HG03565 (cell line): ENCODE measurements around the gene TP73.

Experiments
- ATAC-seq: cut with Tn5 transposase; IDR thresholded peaks from one replicate; pipeline ENCODE4 v1.9.1; 2021; ENCODE audit warnings: mild to moderate bottlenecking, moderate library complexity; ENCODE audit not compliant: unreplicated experiment

TP73 gene

DNA sequence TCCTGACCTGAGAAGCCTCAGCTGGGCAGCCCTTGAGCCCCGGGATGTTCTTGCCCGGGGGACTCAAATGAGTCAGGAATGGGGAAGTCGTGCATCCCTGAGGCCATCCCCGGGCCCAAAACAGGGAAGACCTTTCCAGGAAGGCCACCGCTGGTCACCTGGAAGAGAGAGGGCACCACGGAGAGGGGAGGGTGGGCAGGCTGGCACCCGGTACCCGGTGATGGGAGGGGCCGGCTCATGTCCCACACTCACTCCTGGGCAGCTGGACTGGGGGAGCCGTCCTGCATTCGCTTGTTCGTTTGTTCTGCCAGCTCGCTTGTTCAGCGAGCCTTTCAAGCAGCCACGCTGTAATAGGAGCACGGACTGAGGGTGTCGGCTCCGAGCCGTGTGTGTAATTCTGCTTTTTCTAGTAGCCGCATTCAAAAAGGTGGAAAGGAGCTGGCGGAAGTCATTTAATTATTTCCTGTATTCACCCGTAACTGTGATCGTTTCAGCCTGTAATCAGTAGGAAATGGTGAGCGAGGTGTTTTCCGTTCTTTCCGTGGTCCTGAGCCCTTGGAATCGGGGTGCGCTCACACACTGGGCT, 51.6 kb downstream of the TP73 start:
- no peak for ATAC-seq

DNA sequence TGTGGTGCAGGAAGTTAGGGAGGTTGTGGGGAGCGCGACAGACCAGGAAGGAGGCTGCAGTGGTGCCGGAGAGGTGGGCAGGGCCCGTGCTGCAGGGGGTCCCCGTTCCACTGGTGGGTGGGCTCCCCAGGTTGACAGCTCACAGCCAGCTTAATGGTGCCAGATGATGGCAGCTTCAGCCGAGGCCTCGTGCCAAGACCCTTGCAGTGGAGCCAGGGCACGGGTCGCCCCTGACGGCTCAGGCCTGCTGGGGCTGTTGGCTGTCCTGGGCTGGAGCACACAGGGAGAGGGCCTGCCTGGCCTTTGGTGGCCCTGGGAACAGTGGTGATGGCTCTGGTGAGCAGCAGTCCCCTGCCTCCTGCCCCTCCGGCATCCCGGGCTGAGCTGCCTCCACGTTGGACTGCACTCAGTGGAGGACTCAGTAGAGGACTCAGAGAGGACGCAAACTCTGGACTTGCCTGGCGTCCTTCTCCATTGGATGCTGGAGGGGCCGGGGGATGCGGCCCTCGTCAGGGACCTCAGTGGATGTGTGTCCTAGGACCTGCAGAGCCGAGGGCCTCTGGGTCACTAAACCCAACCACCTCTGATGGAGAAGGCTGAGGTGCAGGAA, 53.1 kb downstream of the TP73 start:
- ATAC-seq: no peak

DNA sequence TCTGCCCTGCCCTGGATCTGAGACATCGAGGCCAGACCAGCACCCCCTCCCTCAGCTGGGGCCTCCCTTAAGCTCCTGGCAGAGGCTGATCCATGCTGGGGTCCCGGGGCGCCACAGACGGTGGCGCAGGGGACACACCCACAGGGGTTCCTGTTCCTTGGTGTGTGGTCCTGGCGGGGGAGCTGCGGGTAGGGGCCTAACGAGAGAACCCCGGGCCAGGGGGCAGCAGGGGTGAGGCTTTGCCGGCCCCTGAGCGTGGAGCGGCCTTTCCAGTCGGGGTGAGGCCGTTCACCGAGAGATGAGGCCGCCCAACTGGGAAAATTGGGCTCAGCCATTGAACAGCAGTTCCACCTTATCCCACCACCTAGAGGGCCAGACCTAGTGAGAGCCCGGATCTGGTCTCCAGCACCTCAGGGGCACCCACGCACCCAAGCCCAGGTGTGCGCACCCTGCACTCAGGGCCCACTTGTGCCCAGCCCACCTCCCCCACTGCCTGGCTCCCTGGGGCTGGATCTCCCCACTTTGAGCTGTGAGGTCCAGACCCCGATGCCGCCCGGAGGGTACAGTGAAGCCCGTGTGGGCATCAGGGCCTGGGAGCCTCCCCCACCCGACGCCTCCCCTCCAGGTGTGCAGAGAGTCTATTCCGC, 54.5 kb downstream of the TP73 start:
- ATAC-seq: no peak

DNA sequence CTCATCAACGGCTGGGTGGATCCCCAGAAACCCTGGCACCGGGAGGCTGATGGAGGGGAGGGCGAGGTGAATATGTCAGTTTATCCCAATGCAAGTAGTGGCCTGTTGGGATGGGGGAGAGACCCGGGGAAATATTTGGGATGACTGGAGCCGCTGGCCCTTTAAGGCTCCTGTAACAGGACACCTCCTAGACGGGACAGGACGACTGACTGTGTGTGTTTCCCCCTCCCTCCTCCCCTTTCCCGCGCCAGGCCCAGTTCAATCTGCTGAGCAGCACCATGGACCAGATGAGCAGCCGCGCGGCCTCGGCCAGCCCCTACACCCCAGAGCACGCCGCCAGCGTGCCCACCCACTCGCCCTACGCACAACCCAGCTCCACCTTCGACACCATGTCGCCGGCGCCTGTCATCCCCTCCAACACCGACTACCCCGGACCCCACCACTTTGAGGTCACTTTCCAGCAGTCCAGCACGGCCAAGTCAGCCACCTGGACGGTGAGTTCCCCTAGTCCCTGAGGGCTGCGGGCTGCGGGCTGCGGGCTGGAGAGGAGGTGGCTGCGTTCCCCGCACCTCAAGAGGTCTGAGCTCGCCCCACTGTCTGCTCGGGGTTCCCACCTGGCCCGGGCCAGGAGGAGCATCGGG, 55.1 kb downstream of the TP73 start:
- ATAC-seq: no peak

DNA sequence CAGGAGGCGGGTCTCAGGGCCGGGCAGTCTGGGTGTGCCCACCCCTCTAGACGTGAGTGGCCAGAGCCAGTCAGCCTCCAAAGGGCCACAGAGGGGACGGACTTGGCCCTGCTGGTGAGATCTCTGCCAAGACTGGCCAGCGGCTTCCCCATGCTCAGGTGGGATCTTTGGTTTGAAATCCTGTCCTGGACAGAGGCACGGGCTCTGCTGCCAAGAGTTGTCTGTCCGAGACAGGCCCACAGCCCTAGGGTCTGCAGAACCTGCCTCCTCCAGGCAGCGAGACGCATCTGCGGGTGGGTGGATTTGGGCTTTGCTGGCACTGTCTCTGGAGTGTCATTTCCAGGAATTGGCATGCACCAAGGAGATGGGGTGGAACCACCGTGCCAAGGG, 55.6 kb downstream of the TP73 start:
- ATAC-seq: no peak

DNA sequence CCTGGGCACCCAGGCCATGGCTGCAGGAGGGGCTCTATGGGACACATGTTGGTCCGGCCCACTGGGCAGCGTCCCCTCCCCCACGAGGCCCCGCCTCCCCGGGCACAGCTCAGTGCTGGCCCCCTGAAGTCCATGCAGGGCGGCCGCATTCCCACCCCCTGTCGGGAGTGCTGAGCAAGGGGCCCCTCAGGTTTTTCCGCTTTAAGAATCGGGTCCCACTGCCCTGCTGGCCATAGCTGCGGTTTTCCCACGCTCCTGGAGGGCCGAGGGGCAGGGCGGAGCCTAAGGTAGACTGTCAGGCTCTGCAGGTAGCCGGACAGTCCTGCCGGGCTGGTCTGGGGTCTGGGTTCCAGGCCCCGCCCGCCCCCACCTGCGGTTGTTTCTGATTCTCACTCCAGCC, 56.5 kb downstream of the TP73 start:
- no peak for ATAC-seq

DNA sequence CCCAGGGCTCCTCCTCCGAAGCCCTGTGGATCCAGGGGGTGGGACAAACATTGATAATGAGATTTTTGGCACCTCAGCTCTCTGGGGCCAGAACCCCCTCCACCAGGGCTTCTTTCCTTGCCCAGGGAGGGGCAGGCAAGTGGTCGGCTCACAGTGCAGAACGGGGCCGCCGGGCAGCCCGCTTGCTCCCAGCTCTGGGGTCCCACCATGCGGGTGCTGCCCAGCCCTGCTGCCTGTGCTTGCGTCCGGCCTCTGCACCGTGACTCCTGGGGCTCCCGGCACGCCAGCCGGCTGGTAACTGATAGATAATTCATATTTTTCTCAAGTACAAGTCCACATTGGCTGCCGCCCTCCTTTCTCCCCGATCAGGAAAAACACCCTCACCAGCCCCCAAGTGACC, 57.9 kb downstream of the TP73 start:
- ATAC-seq: no peak

DNA sequence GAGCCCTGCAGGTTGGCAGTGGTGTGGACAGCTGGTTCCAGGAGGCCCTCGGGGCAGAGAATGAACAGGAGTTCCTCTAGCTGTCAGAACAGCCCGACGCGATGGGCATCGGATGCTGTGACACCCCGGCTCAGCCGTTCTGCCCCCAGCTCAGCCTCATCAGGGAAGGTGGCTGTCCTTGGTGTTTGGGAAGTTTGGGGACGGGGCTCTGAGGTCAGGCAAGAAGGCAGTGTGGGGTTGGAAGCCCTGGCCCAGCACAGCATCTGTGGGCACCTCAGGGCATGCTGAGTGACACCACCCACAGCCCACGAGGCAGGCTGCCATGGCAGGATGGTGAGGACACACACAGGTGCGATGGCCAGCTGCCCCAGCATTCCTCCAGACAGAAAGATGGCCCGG, 59.1 kb downstream of the TP73 start:
- no peak for ATAC-seq

DNA sequence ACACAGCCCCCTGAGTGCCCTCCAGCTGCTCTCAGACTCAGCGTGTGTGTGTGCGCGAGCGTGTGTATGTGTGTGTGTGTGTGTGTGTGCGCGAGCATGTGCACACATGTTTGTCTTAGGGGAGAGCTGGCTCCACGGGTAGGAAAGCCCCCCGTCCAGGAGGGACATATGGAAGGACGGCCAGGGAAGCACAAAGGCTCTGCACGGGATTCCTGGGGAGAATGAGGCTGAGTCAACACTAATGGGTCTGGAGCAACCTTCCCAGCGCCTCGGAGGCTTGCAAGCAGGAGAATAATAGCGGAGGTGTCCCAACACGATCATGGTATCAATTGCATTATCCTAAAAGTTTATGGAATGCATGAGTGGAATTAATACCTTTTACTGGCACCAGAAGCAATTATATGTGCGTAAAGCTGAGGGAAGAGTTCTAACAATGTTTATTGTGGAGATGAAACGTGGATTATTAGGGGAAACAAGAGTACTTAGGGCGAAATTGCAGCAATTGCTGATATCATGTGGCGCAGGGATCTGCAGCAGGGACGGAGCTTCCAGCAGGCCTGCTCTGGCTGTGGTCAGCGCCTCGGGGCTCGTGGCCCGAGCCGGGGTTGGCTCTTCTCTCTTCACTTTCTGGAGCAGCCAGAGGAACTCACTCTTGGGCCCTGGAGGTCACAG, 59.6 kb downstream of the TP73 start:
- no peak for ATAC-seq

DNA sequence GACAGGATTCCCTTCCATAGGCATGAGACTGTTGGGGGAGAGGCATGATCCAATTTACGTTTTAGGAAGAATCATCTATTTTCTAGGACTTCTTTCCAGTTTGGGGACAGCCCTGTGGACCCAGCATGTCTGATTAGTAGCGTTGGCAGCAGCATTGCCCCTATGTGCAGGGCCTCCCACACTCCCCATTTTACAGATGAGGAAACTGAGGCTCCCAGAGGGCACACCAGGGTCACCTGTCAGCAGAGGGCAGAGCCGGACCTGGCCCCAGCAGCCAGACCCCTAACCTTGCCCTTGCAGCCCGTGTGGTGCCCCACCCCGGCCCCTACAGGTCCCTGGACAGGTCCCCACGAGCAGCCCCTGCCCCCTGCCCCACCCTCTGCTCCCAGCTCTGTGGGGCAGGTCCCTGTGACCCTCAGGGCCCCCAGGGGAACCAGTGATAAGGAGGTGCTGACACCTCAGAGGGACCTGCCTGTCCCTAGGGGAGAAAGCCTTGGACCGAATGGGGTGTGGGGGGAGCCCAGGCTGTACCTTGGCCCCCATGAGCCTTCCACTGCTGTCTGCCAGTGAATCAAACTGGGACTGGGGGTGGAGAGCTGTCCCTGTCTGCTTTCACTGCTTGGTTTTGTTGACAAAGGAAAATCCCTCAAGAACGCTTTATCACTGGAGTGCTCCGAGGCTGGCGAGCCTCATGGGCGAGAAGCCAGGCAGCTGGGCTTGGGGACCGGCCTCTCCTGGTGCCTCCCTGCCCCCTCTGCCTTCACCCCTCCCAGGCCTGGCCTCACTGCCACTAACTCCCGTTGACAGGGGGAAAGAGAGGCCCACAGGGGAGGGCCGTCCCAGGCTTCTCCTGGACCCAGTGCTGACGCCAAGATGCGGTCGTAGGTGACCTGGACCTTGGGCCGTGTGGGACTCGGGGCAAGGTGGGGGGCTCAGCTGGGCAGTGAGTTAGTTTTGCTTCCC, 60.5 kb downstream of the TP73 start:
- no peak for ATAC-seq

DNA sequence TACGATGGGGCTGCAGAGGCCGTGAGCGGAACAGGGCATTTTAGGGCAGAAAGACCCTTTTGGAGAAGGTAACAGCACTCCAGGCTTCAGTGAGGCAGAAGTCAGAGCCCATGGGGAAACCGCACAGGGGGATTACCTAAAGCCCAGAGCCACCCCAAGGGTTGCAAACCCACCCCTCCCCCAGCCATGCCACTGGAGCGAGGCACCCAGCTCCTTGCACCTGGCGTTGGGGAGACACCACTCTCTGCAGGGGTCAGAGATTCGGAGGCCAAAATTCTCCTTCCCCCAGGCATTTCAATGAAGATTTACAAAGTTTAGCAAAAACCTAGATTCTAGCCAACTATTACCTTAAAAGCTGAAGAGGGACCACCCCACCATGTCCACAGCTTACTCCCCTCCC, 61.5 kb downstream of the TP73 start:
- no peak for ATAC-seq

DNA sequence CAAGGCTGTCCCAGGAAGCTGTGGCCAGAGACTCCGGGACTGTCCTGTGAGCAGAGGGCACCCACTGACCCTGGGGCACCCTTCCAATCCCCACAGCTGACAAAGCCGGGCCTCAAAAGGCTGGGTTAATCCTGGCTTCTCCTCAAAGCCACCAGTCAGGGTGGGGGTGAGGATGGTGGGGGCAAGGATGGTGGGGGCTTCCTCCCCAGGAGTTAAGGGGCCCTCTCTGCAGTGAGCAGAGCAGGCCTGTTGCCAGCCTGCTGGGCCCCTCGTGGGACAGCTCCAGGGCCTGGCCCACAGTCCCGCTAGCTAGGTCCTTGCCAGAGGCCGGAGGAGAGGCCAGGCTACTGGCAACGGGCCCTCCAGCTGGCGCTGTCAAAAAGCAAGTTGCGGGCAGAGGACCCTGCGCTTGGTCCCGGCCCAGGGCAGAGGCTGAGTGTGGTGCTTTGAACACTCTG, 62.0 kb downstream of the TP73 start:
- ATAC-seq: no peak

DNA sequence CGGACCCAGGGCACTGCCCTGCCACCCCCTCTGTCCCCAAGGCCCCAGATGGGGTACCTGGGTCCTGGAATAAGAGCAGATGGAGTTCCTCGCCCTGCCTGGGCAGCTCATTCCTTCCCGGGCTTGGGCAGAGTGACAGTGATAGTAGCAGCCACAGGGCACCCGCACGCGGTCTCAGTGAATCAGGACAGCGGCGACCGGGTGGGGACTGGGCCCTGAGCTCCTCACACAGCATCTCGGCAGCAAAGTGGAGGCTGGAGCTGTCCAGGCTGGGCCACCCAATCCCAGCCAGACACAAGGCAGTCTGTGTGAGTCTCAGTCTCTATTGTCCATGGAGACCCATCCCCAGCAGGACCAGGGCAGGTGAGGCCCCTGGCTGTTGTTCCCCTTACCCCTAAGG, 62.5 kb downstream of the TP73 start:
- no peak for ATAC-seq

DNA sequence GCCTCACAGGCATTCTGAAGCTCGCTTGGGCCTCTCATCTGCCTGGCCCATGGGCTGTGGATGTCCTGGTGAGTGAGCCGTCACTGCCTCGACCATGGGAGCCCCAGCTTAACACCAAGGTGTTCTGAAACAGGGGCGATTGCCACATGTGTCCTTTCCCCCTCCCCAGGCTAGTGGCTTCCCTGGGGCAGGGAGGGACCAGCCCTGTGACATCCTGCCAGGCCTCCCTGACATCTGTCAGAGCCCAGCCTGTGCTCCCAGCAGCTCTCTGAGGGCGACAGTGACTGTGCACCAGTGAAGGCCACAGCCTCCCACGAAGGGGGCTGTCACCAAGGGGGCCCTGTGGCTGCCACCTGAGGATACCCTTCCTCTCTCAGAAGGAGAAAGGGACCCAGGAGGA, 64.0 kb downstream of the TP73 start:
- ATAC-seq: no peak

DNA sequence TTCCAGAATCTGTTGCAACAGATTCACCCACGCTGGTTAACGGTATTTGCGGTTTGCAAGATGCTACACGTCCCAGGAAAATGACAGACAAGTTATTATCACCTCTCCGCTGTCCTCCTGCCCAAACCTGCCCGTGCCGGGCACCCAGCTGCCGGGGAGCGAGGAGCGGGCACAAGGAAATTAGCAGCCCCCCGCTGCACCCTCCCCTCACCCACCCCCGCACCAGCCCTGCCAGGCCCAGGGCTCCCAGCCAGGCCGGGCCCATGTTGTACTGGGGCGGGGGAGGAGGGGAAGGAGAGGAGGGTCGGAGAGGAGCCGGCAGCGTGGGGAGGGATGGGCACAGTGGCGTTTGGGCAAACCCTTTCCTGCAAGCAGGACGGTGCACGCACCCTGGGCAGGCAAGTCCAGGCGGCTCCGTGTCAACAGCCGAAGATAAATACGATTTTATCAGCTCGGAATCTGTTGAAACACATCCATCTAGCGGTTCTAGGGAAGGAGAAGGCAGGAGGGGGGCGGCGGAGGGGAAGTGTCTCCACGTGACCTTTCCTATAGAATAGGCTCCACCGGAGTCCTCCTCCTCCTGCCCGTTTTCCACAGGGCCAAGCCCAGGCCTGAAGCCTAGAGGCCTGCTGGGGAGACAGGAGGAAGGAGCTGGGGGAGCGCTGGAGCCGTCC, 64.9 kb downstream of the TP73 start:
- no peak for ATAC-seq

DNA sequence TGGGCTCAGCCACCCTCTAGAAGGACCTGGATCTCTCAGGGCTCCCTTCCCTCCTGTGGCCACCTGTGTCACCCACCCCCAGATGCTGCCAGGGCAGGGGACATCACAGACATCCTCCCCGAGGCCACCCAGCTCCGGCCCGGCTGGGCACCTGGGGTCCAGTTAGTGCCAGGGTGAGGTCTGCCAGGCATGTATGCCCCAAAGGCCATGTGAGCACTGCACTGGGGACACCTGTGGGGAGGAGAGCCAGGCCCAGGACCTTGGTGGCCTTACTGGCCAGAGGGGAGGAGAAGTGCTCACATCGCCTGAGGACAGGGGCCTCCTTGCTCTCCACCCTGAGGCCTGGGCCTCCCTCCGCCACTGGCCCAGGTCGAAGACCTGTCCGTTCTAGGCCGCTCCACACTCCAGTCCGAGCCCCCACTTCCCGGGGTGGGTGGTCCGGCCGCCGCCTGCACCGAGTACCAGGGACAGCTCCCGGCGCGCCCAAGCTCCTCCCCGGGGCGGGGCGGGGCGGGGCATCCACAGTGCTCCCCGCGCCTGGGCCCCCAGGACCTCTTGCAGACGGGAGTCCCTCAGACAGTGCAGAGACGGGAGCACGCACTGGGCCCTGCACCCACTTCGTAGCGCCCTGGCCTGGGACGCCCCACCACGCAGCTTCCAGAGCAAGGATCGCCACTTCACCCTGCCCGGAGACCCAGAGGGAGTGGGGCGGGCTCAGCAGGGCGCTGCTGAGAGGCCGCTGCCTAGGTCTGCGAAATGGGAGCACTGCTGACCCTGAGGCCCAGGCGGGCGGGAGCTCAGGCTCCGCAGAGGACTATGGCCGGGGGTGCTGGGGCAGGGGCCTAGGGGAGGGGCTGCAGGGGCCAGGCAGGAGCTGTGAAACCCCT, 65.6 kb downstream of the TP73 start:
- no peak for ATAC-seq

DNA sequence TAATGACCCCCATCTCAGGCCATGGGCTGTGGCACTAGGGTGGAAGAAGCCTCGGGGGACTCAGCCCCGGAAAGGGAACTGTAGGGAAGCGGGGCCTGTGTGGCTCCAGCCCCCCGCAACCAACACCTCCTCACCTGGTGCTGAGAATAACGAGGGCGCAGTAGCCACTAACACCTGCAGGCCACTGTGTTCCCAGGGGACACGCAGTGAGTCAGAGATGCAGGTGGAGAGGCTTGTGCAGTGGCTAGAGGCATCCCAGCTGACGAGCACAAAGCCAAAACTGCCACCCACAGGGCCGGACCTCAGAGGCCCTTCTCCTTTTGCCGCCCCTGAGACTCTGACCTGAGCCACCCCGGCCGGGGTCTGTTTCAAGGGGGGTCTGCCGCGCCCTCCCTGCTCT, 66.4 kb downstream of the TP73 start:
- no peak for ATAC-seq

DNA sequence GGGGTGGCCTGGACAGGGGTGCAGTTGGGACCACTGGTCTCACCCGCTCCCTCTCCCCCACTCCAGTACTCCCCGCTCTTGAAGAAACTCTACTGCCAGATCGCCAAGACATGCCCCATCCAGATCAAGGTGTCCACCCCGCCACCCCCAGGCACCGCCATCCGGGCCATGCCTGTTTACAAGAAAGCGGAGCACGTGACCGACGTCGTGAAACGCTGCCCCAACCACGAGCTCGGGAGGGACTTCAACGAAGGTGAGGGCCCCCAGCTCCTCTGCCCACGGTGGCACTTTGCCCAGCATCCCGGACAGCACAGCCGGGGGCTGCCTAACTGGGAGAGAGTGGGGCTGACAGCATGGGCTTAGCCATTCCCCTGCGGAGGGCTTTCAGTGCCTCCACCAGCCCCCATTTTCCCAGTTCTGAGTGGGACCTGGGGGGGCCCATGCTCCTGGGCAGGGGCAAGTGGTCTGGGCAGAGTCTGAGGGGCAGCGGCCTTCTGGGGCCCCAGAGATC, 69.7 kb downstream of the TP73 start:
- ATAC-seq: no peak

DNA sequence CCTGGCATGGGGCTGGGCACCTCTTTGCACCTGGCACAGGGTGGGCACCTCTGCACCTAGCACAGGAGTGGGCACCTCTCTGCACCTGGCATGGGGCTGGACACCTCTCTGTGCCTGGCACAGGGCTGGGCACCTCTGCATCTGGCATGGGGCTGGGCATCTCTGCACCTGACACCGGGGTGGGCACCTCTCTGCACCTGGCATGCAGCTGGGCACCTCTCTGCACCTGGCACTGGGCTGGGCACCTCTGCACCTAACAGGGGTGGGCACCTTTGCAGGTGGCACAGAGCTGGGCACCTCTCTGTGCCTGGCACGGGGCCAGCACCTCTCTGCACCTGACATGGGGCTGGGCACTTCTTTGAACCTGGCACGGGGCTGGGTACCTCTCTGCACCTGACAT, 70.5 kb downstream of the TP73 start:
- no peak for ATAC-seq
